ES-I3 (cell line): Measurements from ENCODE around the gene ATG14.
"Not testable (repeated sequence)": the region's sequence is repeated elsewhere in the genome, so short reads cannot be mapped to it uniquely, and the experiment has no call there.

Experiments used
- H3K36me3 ChIP-seq: 2 replicates; pipeline ENCODE4 v1.6.1; 2013; ENCODE audit warnings: mild to moderate bottlenecking, low read length, control low read depth, moderate library complexity; ENCODE audit not compliant: insufficient read depth
- H3K4me1 ChIP-seq: 2 replicates; pipeline ENCODE4 v1.6.1; 2013; ENCODE audit warnings: mild to moderate bottlenecking, control low read depth, low read length; ENCODE audit not compliant: insufficient read depth
- H3K9ac ChIP-seq: 2 replicates; pipeline ENCODE4 v1.6.1; 2013; ENCODE audit warnings: low read depth, mild to moderate bottlenecking, low read length, moderate library complexity
- H3K9me3 ChIP-seq: 2 replicates; pipeline ENCODE4 v1.6.1; 2013; ENCODE audit warnings: mild to moderate bottlenecking, low read length, moderate library complexity; ENCODE audit not compliant: control insufficient read depth, insufficient read depth

ATG14 gene

GRCh38 chr14:55344582-55345163 is 67.0 kb downstream of the ATG14 start:
- not testable (repeated sequence) for H3K9me3 ChIP-seq, H3K9ac ChIP-seq, H3K36me3 ChIP-seq, H3K4me1 ChIP-seq

GRCh38 chr14:55341781-55342180 is 69.8 kb downstream of the ATG14 start:
- Histone ChIP-seq H3K4me1 (0 out of 2 replicates have a peak, but pooled peaks cover 2% of the 10 kb centered on the region), H3K36me3 (no peaks in the 10 kb centered on the region), H3K9ac (no peak overlapping the region), H3K9me3 (no peaks in the 10 kb centered on the region)

GRCh38 chr14:55340482-55340881 is 71.1 kb downstream of the ATG14 start:
- no peaks in the 10 kb centered on the region for H3K9me3 ChIP-seq
- 0 out of 2 replicates have a peak, but pooled peaks cover 2% of the 10 kb centered on the region for H3K4me1 ChIP-seq
- no peaks in the 10 kb centered on the region for H3K36me3 ChIP-seq
- no peak overlapping the region for H3K9ac ChIP-seq

- no peaks in the 10 kb centered on the region for H3K9me3 ChIP-seq
- H3K36me3 ChIP-seq = no peaks in the 10 kb centered on the region
- H3K4me1 ChIP-seq = 0 out of 2 replicates have a peak, but pooled peaks cover 2% of the 10 kb centered on the region
- H3K9ac ChIP-seq = no peak overlapping the region
These were observed 71.9 kb downstream of the ATG14 start for GRCh38 chr14:55339770-55340169.

- Histone ChIP-seq H3K4me1 (peaks cover 9% of the 10 kb centered on the region), H3K36me3 (no peaks in the 10 kb centered on the region), H3K9ac (no peak overlapping the region), H3K9me3 (no peaks in the 10 kb centered on the region)
These were observed 74.9 kb downstream of the ATG14 start for GRCh38 chr14:55336691-55337090.

GRCh38 chr14:55336162-55336561 is 75.5 kb downstream of the ATG14 start:
- no peaks in the 10 kb centered on the region for H3K36me3 ChIP-seq
- H3K9me3 ChIP-seq = no peaks in the 10 kb centered on the region
- H3K9ac ChIP-seq = no peak overlapping the region
- H3K4me1 ChIP-seq = peaks cover 9% of the 10 kb centered on the region

GRCh38 chr14:55333711-55334485 is 77.7 kb downstream of the ATG14 start:
- Histone ChIP-seq H3K9me3 (no peaks in the 10 kb centered on the region), H3K4me1 (peaks cover 7% of the 10 kb centered on the region), H3K36me3 (no peaks in the 10 kb centered on the region), H3K9ac (no peak overlapping the region)

- H3K4me1 ChIP-seq = peaks cover 7% of the 10 kb centered on the region
- H3K9me3 ChIP-seq = no peaks in the 10 kb centered on the region
- H3K9ac ChIP-seq = no peak overlapping the region
- H3K36me3 ChIP-seq = no peaks in the 10 kb centered on the region
These were observed 78.7 kb downstream of the ATG14 start for GRCh38 chr14:55332654-55333570.

GRCh38 chr14:55329999-55330710 is 81.5 kb downstream of the ATG14 start:
- Histone ChIP-seq H3K9me3 (no peaks in the 10 kb centered on the region), H3K4me1 (peaks cover 7% of the 10 kb centered on the region), H3K9ac (no peak overlapping the region), H3K36me3 (no peaks in the 10 kb centered on the region)

- Histone ChIP-seq H3K9ac (no peak overlapping the region), H3K4me1 (no peaks in the 10 kb centered on the region; the same call in 1 of the 2 replicates), H3K36me3 (no peaks in the 10 kb centered on the region), H3K9me3 (no peaks in the 10 kb centered on the region)
These were observed 83.3 kb downstream of the ATG14 start for GRCh38 chr14:55328317-55328716.

- H3K9me3 ChIP-seq = no peaks in the 10 kb centered on the region
- H3K9ac ChIP-seq = no peak overlapping the region
- H3K4me1 ChIP-seq = no peaks in the 10 kb centered on the region
- no peaks in the 10 kb centered on the region for H3K36me3 ChIP-seq
These were observed 84.5 kb downstream of the ATG14 start for GRCh38 chr14:55327179-55327578.

- Histone ChIP-seq H3K9ac (no peak overlapping the region), H3K9me3 (no peaks in the 10 kb centered on the region), H3K36me3 (peaks cover 2% of the 10 kb centered on the region; the same call in 1 of the 2 replicates), H3K4me1 (no peaks in the 10 kb centered on the region)
These were observed 86.8 kb downstream of the ATG14 start for GRCh38 chr14:55324812-55325211.

GRCh38 chr14:55323910-55324309 is 87.7 kb downstream of the ATG14 start:
- Histone ChIP-seq H3K4me1 (no peaks in the 10 kb centered on the region), H3K9ac (no peak overlapping the region), H3K36me3 (peaks cover 2% of the 10 kb centered on the region; the same call in 1 of the 2 replicates), H3K9me3 (no peaks in the 10 kb centered on the region)

GRCh38 chr14:55318694-55319093 is 92.9 kb downstream of the ATG14 start:
- Histone ChIP-seq H3K9ac (no peak overlapping the region), H3K4me1 (no peaks in the 10 kb centered on the region), H3K36me3 (peaks cover 2% of the 10 kb centered on the region; the same call in 1 of the 2 replicates), H3K9me3 (no peaks in the 10 kb centered on the region)
